ENCODE data around the gene FNBP1L.

DNA sequence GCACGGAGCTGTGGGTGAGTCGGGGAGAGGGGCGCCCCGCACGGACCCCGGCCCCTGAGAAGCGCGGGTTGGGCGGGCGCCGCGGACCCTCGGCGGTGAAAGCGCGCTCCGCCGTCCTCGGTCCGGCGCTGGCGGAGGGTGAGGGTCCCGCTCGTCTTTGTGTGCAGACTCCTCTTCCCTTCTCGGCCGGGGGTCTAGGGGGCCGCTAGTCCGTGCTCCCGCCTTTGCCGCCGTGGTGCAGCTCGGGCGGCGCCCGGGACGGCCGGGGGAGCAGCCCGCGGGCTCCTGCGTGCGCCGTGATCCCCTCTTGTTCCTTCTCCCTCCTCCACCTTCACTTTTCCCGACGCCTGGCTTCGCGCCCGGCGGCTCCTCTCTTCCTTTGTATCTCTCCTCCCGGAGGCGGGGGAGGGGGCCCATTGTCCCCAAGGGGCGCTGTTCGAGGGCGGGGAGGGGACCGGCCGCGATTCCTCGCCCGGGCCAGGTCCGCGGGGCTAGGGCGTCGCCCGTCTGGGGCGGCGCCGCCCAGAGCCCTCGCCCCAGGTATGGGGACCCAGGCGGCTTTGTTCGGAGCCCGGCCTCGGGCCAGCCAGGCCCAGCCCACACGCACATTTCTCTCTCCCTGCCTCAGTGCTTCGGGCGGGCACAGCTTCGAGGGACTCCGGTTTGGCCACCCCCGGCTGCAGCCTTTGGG lies 519 bp downstream of the FNBP1L start:
- no peak for TF ChIP-seq CTCF (IDR thresholded peaks at IDR 0.05)
- TF ChIP-seq EZH2phosphoT487 (IDR thresholded peaks at IDR 0.05): no peak

Data from neural progenitor cell (in vitro differentiated cells).